Esophagus squamous epithelium (tissue), 4 donors: ENCODE data around the gene ZMIZ1.

Experiments
- POLR2A ChIP-seq, 4 donors: fragments of 450-650 bp; IDR thresholded peaks; one replicate each; pipeline ENCODE4 v1.6.1; 2017; ENCODE audit warnings: antibody characterized with exemption in 4 of 4, mild to moderate bottlenecking in 4 of 4, moderate library complexity in 3 of 4
- TF ChIP-seq, protein P1 (sequence below), 6 experiments: fragments of 450-650 bp in 4 of 6; fragments of 200-600 bp in 2 of 6; sonication (generic) in 2 of 6; IDR thresholded peaks; one replicate each; pipeline ENCODE4 v1.5.1; 2016 to 2019; ENCODE audit warnings: antibody characterized with exemption in 6 of 6, mild to moderate bottlenecking in 4 of 6, moderate library complexity in 4 of 6

DNA sequence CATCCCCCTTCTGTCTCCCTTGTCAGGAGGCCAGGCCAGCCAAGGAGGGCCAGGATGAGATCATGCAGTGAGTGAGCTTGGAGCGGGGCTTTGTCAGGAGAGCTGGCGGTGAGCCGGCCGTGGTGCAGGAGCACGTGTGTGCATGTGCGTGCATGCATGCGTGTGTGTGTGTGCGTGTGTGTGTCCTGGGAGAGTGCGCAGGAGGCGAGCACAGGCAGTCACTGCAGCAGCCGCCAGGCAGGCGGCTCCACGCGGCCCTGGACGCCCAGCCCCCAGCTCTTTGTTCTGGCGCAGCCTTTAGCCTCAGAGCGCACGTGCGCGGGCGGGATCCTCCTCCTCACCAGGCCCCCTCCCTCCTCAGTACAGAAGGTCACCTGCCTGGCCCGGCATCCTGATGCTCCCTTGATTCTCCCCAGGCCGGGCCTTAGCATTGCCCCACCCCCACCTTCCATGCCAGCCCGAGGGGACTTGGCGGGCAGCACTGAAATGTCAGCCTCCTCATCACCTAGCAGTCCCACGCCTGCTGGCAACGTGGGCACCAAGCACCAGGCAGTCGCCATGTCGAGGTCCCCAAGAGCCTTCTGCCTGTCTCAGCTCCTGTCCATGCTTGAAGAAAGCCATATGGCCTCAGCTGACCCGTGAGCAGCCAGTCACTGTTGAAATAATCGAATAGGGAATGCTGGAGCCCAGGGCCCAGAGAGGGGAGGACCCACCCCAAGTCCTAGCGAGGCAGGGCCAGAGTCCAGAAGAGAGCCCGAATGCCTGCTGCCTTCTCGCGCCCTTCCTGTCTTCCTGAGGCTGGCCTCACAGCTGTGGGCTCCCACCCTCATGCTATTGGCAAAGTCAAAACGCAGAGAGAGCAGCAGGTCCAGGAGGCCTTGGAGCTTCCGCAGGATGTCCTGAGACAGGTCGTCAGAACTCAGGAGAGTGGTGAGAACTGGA, 152.6 kb downstream of the ZMIZ1 start:
- TF ChIP-seq, protein P1, sequence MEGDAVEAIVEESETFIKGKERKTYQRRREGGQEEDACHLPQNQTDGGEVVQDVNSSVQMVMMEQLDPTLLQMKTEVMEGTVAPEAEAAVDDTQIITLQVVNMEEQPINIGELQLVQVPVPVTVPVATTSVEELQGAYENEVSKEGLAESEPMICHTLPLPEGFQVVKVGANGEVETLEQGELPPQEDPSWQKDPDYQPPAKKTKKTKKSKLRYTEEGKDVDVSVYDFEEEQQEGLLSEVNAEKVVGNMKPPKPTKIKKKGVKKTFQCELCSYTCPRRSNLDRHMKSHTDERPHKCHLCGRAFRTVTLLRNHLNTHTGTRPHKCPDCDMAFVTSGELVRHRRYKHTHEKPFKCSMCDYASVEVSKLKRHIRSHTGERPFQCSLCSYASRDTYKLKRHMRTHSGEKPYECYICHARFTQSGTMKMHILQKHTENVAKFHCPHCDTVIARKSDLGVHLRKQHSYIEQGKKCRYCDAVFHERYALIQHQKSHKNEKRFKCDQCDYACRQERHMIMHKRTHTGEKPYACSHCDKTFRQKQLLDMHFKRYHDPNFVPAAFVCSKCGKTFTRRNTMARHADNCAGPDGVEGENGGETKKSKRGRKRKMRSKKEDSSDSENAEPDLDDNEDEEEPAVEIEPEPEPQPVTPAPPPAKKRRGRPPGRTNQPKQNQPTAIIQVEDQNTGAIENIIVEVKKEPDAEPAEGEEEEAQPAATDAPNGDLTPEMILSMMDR (IDR thresholded peaks at IDR 0.05): peak in 1 of 6 experiments; percentile 22
- no peak for TF ChIP-seq POLR2A (IDR thresholded peaks at IDR 0.05)
